ENCODE measurements around the gene MDP1. TPM values are rescaled to one million over a fixed set of nuclear protein-coding genes. Genes with fewer than 3 reads are reported as not detected.

MDP1 gene
- total and polyA plus RNA-seq, 8 donors = 9.3 to 26.9 (median 16.1) TPM; not detected in 1

DNA sequence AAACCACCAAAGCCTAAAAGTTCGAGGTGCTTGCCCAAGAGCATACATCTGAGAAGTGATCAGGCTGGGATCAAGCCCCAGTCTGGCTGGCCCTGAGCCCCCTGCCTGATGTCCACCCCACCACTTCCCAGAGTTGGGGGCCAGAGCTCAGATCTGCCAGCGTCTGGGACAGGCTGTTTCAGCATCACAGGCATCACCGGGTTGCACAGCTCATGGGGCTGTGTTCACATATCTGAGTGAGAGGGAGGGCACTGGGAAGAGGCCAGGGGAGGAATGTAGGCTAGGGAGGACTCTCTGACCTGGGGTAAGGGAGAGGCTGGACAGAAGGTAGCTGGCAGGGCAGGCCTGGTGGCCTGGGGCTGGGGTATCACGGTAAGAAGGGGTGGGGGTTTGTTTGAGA, 41.1 kb upstream of the MDP1 start:
- no peaks in the 10 kb centered on the region for H3K9me3 ChIP-seq
- intact Hi-C loops (cut with DNase I; ENCODE audit: low total_unique reads) = no loop called here
- H3K27ac ChIP-seq = no peak overlapping the region
- no peaks in the 10 kb centered on the region for H3K27me3 ChIP-seq
- peaks cover 0 to 58% (median 19%) of the 10 kb centered on the region in 4 donors for H3K36me3 ChIP-seq
- DNase-seq = no peak
- H3K4me1 ChIP-seq = peaks cover 0 to 12% (median 6%) of the 10 kb centered on the region in 4 donors
- H3K4me3 ChIP-seq = no peak overlapping the region
- 77 to 82% (median 81%) methylated on average over 4 of the region's 4 CpGs for WGBS, 5 donors
- TF ChIP-seq, protein P1, sequence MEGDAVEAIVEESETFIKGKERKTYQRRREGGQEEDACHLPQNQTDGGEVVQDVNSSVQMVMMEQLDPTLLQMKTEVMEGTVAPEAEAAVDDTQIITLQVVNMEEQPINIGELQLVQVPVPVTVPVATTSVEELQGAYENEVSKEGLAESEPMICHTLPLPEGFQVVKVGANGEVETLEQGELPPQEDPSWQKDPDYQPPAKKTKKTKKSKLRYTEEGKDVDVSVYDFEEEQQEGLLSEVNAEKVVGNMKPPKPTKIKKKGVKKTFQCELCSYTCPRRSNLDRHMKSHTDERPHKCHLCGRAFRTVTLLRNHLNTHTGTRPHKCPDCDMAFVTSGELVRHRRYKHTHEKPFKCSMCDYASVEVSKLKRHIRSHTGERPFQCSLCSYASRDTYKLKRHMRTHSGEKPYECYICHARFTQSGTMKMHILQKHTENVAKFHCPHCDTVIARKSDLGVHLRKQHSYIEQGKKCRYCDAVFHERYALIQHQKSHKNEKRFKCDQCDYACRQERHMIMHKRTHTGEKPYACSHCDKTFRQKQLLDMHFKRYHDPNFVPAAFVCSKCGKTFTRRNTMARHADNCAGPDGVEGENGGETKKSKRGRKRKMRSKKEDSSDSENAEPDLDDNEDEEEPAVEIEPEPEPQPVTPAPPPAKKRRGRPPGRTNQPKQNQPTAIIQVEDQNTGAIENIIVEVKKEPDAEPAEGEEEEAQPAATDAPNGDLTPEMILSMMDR (IDR thresholded peaks at IDR 0.05) = no peak
- TF ChIP-seq POLR2AphosphoS5 (IDR thresholded peaks at IDR 0.05) = no peak
- no peak for TF ChIP-seq EP300 (IDR thresholded peaks at IDR 0.05)
- TF ChIP-seq POLR2A (IDR thresholded peaks at IDR 0.05) = no peak

DNA sequence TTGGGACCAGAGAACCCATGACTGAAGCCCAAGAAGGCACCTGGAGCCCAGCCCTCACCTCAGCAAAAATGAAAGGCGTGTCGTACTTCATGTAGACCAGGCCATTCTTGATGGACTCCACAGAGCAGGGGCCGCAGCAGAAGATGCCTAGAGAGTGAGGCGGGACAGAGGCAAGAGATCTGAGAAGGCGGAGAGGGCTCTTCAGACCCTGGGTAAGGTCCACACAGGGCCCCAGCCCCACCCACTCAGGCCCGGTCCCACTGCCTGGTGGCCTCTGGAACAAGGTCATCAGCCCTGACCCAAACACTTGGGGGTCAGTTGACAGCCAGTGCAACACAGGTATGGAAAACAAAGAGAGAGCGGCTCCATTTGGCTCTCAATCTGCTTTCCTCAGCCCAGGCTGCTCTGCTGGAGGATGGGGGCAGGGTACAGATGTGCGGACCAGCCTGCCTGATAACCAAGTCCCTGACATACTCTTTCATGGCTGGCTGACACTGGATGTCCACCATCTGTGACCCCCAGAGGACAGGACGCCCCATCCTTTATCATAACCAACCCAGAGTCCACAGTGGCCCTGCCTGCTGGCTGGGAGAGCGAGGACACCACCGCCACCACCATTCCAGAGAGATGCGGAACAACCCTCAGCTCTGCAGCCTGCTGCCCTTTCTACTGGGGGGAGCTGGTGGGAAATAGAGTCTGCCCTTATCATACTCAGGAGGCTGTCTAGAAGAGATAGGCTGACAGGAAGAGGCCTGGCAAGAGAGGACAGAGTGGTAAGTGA, 40.3 kb upstream of the MDP1 start:
- Histone ChIP-seq H3K36me3 (peaks cover 0 to 66% (median 19%) of the 10 kb centered on the region in 4 donors), H3K9me3 (no peaks in the 10 kb centered on the region), H3K4me3 (no peak overlapping the region), H3K27ac (no peak overlapping the region), H3K4me1 (peaks cover 0 to 12% (median 6%) of the 10 kb centered on the region in 4 donors), H3K27me3 (no peaks in the 10 kb centered on the region)
- TF ChIP-seq EP300 (IDR thresholded peaks at IDR 0.05) (no peak), POLR2A (IDR thresholded peaks at IDR 0.05) (no peak), POLR2AphosphoS5 (IDR thresholded peaks at IDR 0.05) (no peak)
- TF ChIP-seq, protein P1 (IDR thresholded peaks at IDR 0.05) = no peak
- WGBS, 5 donors = 91 to 96% (median 93%) methylated on average over 6 to 12 of the region's 12 CpGs
- no peak for DNase-seq
- intact Hi-C loops (cut with DNase I; ENCODE audit: low total_unique reads) = no loop called here

DNA sequence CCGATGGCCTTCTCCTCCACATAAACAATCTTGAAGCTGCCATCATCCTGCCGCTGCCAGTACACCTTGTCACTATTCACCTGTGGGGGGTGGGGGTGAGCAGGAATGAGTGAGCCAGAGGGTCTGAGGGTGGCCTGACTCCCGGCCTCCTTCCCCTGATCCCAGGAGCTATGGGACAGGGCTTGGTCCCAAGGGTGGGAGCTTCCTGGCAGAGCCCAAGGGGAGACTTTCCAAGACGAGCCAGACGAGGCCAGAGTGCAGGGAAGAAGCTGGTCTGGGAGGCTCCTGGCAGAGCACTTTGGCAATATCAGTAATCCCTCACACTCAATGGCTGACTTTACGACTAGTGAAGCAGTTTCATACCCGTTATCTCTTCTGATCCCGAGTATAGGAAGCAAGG, 39.6 kb upstream of the MDP1 start:
- Histone ChIP-seq H3K27ac (no peak overlapping the region), H3K4me3 (no peak overlapping the region), H3K4me1 (peaks cover 0 to 12% (median 6%) of the 10 kb centered on the region in 4 donors), H3K36me3 (peaks cover 0 to 64% (median 19%) of the 10 kb centered on the region in 4 donors), H3K27me3 (no peaks in the 10 kb centered on the region), H3K9me3 (no peaks in the 10 kb centered on the region)
- no peak for DNase-seq
- TF ChIP-seq POLR2AphosphoS5 (IDR thresholded peaks at IDR 0.05) (no peak), EP300 (IDR thresholded peaks at IDR 0.05) (no peak), POLR2A (IDR thresholded peaks at IDR 0.05) (no peak)
- TF ChIP-seq, protein P1 (IDR thresholded peaks at IDR 0.05) = no peak
- intact Hi-C loops (cut with DNase I; ENCODE audit: low total_unique reads) = no loop called here
- 83 to 94% (median 91%) methylated on average over 8 of the region's 8 CpGs for WGBS, 5 donors

DNA sequence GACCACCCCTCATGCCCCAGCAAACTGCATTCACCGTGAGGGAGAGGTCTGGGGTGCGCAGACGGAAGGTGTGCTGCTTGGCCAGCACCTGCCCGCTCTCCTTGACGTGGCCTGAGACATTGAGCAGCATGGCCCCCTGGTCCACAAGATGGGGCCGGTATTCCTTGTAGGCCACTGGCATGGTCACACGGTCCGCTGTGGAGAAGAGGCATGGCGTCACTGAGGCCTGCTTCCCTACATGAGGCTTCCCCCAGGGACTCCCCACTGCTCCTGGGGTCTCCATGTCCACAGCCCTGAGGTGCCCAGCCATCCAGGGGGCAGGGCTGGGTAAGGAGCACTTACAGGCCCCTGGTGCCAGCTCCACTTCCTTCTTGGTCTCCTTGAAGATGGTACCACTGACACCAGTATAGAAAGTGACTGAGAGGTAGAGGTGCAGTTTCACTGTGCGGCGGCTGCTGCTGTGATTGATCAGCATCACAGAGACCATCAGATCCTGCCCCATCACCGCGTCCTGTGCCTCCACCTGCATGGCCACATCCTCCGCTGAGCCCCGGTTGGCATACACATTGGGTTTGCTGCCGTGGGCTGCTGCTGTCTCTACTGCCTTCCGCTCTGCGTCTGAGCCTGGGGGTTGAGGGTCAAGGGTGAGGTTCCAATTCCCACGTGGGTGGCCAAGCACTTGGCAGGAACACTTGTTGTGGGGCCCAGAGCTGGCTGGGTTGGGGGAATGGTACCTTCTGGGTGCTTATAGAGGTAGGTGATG, 38.9 kb upstream of the MDP1 start:
- H3K4me3 ChIP-seq = no peak overlapping the region
- no peaks in the 10 kb centered on the region for H3K9me3 ChIP-seq
- H3K27me3 ChIP-seq = no peaks in the 10 kb centered on the region
- no peak overlapping the region for H3K27ac ChIP-seq
- no peak for TF ChIP-seq EP300 (IDR thresholded peaks at IDR 0.05)
- intact Hi-C loops (cut with DNase I; ENCODE audit: low total_unique reads) = no loop called here
- 90 to 94% (median 93%) methylated on average over 16 to 19 of the region's 19 CpGs for WGBS, 5 donors
- peaks cover 0 to 60% (median 19%) of the 10 kb centered on the region in 4 donors for H3K36me3 ChIP-seq
- H3K4me1 ChIP-seq = peaks cover 0 to 12% (median 6%) of the 10 kb centered on the region in 4 donors
- DNase-seq = no peak
